ENCODE data around the gene SEC16A. TPM values are rescaled to one million over a fixed set of nuclear protein-coding genes. Genes with fewer than 3 reads are reported as not detected.

The SEC16A gene
- total RNA-seq, 6 experiments from 2014 or later = 46.9 to 108 (median 72.0) TPM

- Histone ChIP-seq H3K9me3 (no peaks in the 10 kb centered on the region), H3K4me3 (no peak overlapping the region), H3K27ac (no peak overlapping the region), H3K4me1 (no peaks in the 10 kb centered on the region), H3K36me3 (peaks cover 0 to 54% (median 25%) of the 10 kb centered on the region in 4 donors), H3K27me3 (no peaks in the 10 kb centered on the region)
- no peak for TF ChIP-seq POLR2A (IDR thresholded peaks at IDR 0.05)
- no peak for TF ChIP-seq CTCF (IDR thresholded peaks at IDR 0.05)
- no peak for DNase-seq
- peak in 1 of 4 donors; percentile 73 for ATAC-seq
- WGBS (ENCODE audit: insufficient coverage, low coverage, low lambda C conversion rate, missing lambda C conversion rate) = 100% methylated on average over 4 of the region's 27 CpGs
- intact Hi-C loops (cut with DNase I) = no loop called here
Measured at GRCh38 chr9:136424750-136425362, 58.0 kb downstream of the SEC16A start.

- H3K36me3 ChIP-seq = peaks cover 0 to 62% (median 31%) of the 10 kb centered on the region in 4 donors
Measured at GRCh38 chr9:136423432-136424146, 59.3 kb downstream of the SEC16A start.

GRCh38 chr9:136422876-136423275 is 60.0 kb downstream of the SEC16A start:
- Histone ChIP-seq H3K4me3 (no peak overlapping the region), H3K27ac (no peak overlapping the region), H3K4me1 (peaks cover 0 to 1% (median under 1%) of the 10 kb centered on the region in 4 donors), H3K27me3 (no peaks in the 10 kb centered on the region), H3K9me3 (no peaks in the 10 kb centered on the region), H3K36me3 (peaks cover 0 to 67% (median 33%) of the 10 kb centered on the region in 4 donors)
- intact Hi-C loops (cut with DNase I) = no loop called here
- ATAC-seq (no peak), DNase-seq (no peak)
- no peak for TF ChIP-seq POLR2A (IDR thresholded peaks at IDR 0.05)
- no peak for TF ChIP-seq CTCF (IDR thresholded peaks at IDR 0.05)
- 96% methylated on average over 5 of the region's 26 CpGs for WGBS (ENCODE audit: insufficient coverage, low coverage, low lambda C conversion rate, missing lambda C conversion rate)

More at GRCh38 chr9:136423432-136424146, 59.3 kb downstream of the SEC16A start:
- no peak for ATAC-seq
- WGBS (ENCODE audit: insufficient coverage, low coverage, low lambda C conversion rate, missing lambda C conversion rate) = 97% methylated on average over 12 of the region's 43 CpGs
- intact Hi-C loops (cut with DNase I) = no loop called here
- no peaks in the 10 kb centered on the region for H3K27me3 ChIP-seq
- no peak for TF ChIP-seq CTCF (IDR thresholded peaks at IDR 0.05)
- no peak for TF ChIP-seq POLR2A (IDR thresholded peaks at IDR 0.05)
- no peaks in the 10 kb centered on the region for H3K4me1 ChIP-seq
- DNase-seq = no peak
- H3K4me3 ChIP-seq = no peak overlapping the region
- H3K27ac ChIP-seq = no peak overlapping the region
- no peaks in the 10 kb centered on the region for H3K9me3 ChIP-seq

GRCh38 chr9:136421791-136422190 is 61.0 kb downstream of the SEC16A start:
- Histone ChIP-seq H3K36me3 (peaks cover 5 to 73% (median 38%) of the 10 kb centered on the region in 4 donors), H3K9me3 (no peaks in the 10 kb centered on the region), H3K27ac (no peak overlapping the region), H3K4me1 (peaks cover 0 to 8% (median 2%) of the 10 kb centered on the region in 4 donors), H3K4me3 (no peak overlapping the region), H3K27me3 (no peaks in the 10 kb centered on the region)
- no CpG with 5 or more reads among the region's 21 CpGs for WGBS (ENCODE audit: insufficient coverage, low coverage, low lambda C conversion rate, missing lambda C conversion rate)
- ATAC-seq = no peak
- DNase-seq = no peak
- intact Hi-C loops (cut with DNase I) = no loop called here
- TF ChIP-seq POLR2A (IDR thresholded peaks at IDR 0.05) (no peak), CTCF (IDR thresholded peaks at IDR 0.05) (no peak)
